ENCODE measurements around the gene ESR2.
"Not testable (repeated sequence)": the region's sequence is repeated elsewhere in the genome, so short reads cannot be mapped to it uniquely, and the experiment has no call there.

The ESR2 gene

DNA sequence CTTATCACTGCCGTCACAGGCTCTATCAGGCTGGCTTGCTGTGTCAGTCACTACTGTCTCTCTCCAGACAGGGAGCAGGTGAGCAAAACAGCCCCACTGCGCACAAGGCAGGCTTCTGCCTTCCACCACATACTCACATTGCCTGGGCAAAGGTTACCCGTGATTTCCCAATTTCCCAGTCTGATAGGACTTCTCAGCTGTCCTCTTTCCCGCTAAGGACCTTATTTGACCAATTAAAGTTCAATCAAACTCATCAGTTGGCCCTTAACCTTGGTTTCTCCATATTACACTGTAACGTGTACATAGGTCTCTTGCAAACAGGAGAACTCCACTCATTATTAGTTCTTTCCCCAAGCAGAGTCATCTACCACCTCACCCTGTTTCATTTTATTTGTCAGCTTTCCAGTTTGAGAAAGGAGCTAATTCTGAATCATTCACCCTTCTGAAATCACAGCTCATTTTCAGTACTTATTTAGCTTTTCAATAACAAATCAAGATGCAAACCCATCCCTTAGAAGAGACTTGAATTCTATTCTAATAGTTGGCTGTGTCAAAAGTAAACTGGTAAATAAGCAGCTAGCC, 170.8 kb downstream of the ESR2 start:
- no peak for DNase-seq

DNA sequence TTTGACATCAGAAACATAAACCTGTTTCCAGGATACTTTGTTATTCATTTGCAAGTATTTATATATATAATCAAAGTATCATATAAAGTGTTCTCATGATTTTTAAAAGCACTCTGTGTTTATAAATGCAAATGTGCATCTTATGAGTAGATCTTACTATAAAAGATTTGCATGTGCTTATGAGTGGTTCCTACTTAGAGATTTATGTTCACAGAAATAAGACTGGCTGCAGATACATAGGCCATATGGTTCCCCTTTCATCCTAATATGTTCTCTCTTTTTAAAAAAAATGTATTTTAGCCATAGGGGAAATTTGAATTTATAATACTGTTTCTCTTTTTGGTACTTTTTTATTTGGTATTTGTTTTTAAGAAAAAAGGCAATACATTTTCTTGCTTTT, 174.2 kb downstream of the ESR2 start:
- no peak for DNase-seq

DNA sequence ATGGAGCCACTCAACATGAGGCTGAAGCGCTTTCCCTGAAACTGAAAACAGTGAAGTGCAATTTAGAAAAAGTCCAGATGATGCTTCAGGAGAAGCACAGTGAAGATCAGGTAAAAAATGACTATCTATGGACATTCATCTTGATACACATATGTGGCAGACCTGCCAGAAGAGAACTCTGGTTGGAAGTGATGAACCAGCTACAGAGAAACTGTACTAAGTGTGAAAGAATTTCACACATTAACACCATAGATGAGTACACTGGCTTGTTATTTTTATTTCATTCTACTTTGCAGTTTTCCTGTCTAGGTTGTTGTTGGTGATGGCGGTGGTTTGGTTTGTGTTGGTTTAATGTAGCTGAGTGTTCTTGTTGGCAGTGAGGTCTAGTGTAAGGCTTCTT, 174.7 kb downstream of the ESR2 start:
- no peak for DNase-seq

DNA sequence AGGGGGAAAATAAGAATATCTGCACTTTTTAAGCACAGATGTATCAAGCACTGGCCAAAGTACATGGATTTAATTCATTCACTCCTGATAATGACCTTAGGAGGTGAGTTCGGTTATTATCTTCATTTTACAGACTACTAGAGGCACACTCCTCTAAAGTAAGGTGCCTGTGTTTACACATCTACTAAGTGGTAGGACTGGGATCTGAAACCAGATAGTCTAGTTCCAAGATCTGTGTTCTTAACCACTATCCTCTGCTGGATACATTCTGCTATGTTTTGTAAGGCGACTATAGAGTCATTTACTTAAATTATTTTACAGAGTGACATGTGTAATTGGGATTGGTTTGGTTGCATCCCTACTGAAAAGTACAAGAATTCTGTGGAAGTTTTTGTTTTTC, 175.3 kb downstream of the ESR2 start:
- no peak for DNase-seq

DNA sequence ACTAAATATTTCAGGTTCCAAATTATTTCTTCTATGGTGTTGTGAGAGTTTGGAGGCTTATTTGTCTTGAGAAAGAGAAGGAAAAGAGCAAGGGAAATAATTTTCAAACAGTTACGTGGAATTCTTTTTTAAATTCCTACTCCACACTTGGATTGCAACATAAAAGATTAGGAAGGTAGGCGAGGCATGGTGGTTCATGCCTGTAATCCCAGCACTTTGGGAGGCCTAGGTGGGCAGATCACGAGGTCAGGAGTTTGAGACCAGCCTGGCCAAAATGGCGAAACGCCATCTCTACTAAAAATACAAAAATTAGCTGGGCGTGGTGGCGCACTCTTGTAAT, 175.8 kb downstream of the ESR2 start:
- not testable (repeated sequence) for DNase-seq

GRCh38 chr14:64117671-64118402, 176.3 kb downstream of the ESR2 start:
- no peak for DNase-seq

GRCh38 chr14:64115401-64115800, 178.8 kb downstream of the ESR2 start:
- no peak for DNase-seq

GRCh38 chr14:64114796-64115195, 179.4 kb downstream of the ESR2 start:
- no peak for DNase-seq

- DNase-seq, result no peak
Measured at GRCh38 chr14:64114166-64114565, 180.0 kb downstream of the ESR2 start.

GRCh38 chr14:64112867-64113678, 181.1 kb downstream of the ESR2 start:
- DNase-seq, result no peak

DNA sequence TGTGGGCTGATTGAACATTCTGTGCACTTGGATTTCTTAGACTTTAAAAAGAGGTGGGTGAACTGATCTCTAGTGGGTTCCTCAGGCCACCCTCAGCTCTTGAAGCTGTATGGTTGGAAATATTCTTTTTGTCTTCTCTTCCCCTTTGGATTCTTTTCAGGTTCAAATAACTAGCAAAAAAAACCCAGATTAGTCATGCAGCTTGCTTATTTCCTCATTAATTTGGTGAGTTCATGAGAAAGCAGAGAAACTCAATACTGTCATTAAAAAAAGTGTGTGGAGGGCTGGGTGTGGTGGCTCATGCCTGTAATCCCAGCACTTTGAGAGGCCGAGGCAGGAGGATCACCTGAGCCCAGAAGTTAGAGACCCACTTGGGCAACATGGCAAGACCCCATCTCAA, 183.4 kb downstream of the ESR2 start:
- no peak for DNase-seq

- no peak for DNase-seq
Measured at GRCh38 chr14:64109819-64110554, 184.2 kb downstream of the ESR2 start.

- DNase-seq, result no peak
Measured at GRCh38 chr14:64107438-64107837, 186.7 kb downstream of the ESR2 start.

DNA sequence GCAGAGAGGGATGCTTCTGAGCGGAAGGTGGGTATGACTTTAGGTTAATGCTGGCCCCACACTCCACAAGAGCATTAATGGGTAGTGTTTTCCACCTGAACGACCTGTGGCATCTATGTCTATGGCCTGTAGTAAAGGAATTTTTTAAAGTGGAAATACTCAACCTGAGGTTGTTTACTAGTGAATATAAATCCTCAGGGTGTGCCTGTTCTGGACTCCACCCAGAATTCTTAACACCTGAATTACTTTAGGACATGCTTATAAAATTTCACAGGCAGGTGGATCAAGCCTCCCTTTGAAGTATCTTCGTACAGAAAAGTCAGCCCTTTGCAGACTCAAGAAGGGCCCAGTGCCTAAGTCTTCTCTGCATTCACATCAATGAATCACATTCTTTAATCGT, 196.1 kb downstream of the ESR2 start:
- DNase-seq, result no peak

DNA sequence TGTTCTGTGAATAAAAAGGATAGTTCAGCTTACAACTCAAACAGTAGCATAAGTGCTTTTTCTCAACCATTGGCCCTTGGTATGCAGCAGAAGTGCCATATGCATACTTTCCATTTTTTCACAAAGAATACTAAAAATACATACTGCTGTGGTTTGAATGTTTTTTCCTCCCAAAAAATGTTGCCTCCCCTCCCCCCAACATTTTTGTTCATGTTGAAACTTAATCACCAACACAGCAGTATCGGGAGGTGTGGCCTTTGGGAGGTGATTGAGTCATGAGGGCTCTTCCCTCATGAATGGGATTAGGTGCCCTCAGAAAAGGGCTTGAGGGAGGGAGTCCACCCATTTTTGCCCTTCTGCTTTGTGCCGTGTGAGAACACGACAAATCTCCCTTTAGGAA, 198.6 kb downstream of the ESR2 start:
- no peak for DNase-seq

DNA sequence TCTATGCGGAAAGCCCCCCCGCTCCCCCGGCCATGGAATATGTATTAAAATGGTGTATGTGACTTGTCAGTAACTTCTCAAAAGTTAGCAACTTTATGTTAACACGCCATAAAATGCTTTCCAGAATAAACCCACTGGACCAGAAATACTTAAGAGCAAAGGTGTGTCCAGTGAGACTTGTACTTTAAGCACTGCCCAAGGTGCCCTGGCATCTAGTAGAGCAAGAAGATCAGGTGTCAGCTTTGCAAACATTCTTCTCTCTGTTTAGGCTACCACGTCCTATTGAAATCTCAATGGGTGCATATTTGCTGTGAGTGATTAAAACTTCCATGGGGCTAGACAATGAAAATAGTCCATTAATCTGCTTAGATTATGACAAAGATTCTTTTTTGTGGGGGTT, 201.2 kb downstream of the ESR2 start:
- no peak for DNase-seq

- DNase-seq, result no peak
Measured at GRCh38 chr14:64092338-64092737, 201.8 kb downstream of the ESR2 start.

DNA sequence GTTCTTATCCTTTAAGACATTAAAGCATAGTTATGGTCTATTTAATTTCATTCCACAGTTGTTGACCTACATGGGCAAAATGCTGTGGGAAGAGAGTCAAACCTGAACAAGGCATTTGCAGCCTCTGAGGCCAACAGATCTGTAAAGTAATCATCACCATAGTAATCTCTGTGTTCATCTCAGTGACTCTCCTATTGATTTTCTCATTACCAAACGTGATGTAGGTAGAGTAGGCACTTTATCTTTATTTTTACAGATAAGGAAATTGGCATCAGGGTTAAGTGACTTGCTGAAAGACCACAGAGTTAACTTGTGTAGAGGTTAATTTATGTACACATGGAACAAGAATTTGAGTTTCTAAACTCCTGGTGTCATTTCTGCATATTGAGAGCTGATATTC, 203.0 kb downstream of the ESR2 start:
- no peak for DNase-seq

DNA sequence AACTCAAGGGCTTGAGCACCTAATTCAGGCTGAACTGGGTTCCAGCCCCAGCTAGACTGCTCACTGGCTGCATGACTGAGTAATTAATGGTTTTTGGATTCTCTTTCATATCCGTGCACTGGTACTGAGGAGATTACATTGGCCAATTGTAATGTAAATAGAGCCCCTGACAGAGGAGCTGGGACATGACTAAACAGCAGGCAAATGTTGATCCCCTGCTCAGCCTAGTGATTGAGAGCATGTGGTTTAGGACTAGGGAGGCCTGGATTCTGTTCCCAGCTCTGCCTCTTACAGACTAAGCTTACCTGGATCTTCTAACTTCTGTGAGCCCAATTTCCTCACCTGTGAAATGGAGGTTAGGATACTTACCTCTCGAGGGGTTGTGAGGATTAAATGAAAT, 204.3 kb downstream of the ESR2 start:
- DNase-seq, result no peak

DNA sequence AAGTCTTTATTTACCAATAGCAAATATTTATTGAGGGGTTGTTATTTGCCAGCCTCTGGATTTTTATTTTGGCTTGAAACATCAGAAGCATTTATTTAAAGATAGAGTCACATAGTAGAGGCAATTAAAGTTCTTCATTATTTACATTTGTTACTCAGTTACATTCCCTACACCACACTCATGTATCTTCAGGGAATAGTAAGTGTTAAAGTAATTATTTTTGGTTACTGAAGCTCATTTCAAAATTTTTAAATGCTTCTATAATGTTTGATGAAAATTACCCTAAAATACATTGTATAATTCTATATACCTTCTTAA, 205.6 kb downstream of the ESR2 start:
- DNase-seq, result no peak

GRCh38 chr14:64082837-64083236, 211.3 kb downstream of the ESR2 start:
- no peak for DNase-seq

DNA sequence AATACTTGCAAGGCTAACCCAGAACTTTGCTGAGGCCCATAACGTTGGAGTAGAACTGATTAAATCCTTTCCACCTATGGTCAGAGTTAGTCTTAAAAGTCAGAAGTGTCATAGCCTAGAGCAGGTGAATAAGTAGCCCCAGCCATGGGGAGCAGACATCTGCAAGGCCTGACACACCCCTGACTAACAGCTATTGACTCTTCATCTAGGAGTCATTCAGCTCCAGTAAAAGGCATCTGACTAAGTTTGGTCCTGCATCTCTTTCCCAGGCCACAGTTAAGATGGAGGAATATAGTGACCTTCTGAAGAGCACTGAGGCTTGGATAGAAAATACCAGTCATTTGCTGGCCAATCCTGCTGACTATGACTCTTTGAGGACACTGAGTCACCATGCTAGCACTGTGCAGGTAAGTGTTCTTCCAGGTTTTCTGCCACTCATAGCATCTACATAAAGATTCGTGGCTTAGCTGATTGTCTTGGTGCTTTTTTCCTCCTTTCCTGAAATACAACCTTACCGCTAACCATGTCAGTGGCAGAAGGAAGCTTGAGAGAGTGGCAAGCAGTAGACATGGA, 212.9 kb downstream of the ESR2 start:
- DNase-seq, result no peak

DNA sequence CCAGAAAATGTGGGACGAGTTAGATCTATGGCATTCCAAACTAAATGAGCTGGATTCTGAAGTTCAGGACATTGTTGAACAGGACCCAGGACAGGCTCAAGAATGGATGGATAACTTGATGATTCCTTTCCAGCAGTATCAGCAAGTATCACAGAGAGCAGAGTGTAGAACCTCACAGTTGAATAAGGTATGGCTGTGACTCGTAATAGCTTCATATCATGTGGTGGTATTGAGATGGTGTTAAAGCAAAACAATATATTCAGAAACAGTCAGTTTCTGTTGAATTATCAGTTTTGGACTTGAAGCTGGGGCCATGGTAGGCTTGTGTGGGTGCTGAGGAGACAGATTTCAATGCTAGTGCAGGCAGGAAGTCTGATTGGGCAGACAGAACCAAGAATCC, 213.7 kb downstream of the ESR2 start:
- DNase-seq, result no peak
